HepG2 (cell line): ENCODE results near the gene TST. TPM values are rescaled to one million over a fixed set of nuclear protein-coding genes. Genes with fewer than 3 reads are reported as not detected.
A peak's percentile ranks its signal among the peaks of the same experiment; 100 is the strongest.

Source experiments
- CAMTA2 ChIP-seq: sonication (generic); formaldehyde crosslinking; IDR thresholded peaks from 2 replicates; pipeline ENCODE4 v1.4.0; 2020; ENCODE audit warnings: mild to moderate bottlenecking, missing genetic modification reagents, borderline replicate concordance
- ETV5 ChIP-seq: IDR thresholded peaks from 2 replicates; pipeline ENCODE4 v1.6.1; 2018; ENCODE audit warnings: missing biosample characterization, missing genetic modification reagents, inconsistent platforms, borderline replicate concordance
- HDAC2 ChIP-seq: sonication (generic); formaldehyde crosslinking; IDR thresholded peaks from 2 replicates; pipeline ENCODE4 v1.4.0; 2020; ENCODE audit warnings: missing genetic modification reagents
- JUN ChIP-seq: sonication (generic); formaldehyde crosslinking; IDR thresholded peaks from 2 replicates; pipeline ENCODE4 v1.4.0; 2020; ENCODE audit warnings: mild to moderate bottlenecking, missing genetic modification reagents
- MAZ ChIP-seq, 2 experiments: sonication (generic) in 1 of 2; formaldehyde crosslinking in 1 of 2; IDR thresholded peaks; 2 replicates each; pipeline versions ENCODE4 v1.5.0 to v1.6.1; 2012 to 2020; ENCODE audit warnings: low read depth in 2 of 2, mild to moderate bottlenecking in 2 of 2, borderline replicate concordance in 1 of 2, improper control_type of control experiment in 1 of 2, low read length in 1 of 2, missing genetic modification reagents in 1 of 2, moderate library complexity in 1 of 2
- MLX ChIP-seq: IDR thresholded peaks from 2 replicates; pipeline ENCODE4 v1.6.1; 2016
- ZNF225 ChIP-seq: sonication (generic); formaldehyde crosslinking; IDR thresholded peaks from 2 replicates; pipeline ENCODE4 v1.4.0; 2020; ENCODE audit warnings: mild to moderate bottlenecking, missing genetic modification reagents
- ZNF362 ChIP-seq: sonication (generic); formaldehyde crosslinking; IDR thresholded peaks from 2 replicates; pipeline ENCODE4 v1.4.0; 2020; ENCODE audit warnings: missing genetic modification reagents, mild to moderate bottlenecking, borderline replicate concordance
- ZNF580 ChIP-seq: IDR thresholded peaks from 2 replicates; pipeline ENCODE4 v1.6.1; 2016; ENCODE audit warnings: low read depth, borderline replicate concordance
- ZNF629 ChIP-seq: sonication (generic); formaldehyde crosslinking; conservative IDR thresholded peaks from 2 replicates; pipeline ENCODE4 v1.5.0; 2020; ENCODE audit warnings: missing genetic modification reagents
- ZSCAN9 ChIP-seq: IDR thresholded peaks from 2 replicates; pipeline ENCODE4 v1.6.1; 2016; ENCODE audit warnings: borderline replicate concordance
- polyA plus RNA-seq, 8 experiments: library from polyadenylated mRNA; depleted of rRNA in 3 of 8; stranded (reverse) in 7 of 8; unstranded in 1 of 8; fragments of >200 nt; fragmentation: Illumina TruSeq in 4 of 8; extraction: Trizol in 4 of 8; gene quantifications; 2 replicates each; pipeline versions ENCODE4 v1.2.1 to v1.2.3, GENCODE V29; 2011 to 2016; ENCODE audit warnings: low read depth in 4 of 8, missing spikeins in 1 of 8, mixed read lengths in 1 of 8; ENCODE audit not compliant: insufficient read depth in 1 of 8
- total RNA-seq, 5 experiments: library from RNA; depleted of rRNA; stranded (reverse); fragments of >200 nt; fragmentation: Illumina TruSeq; extraction: Trizol; gene quantifications; 2 replicates each; pipeline ENCODE4 v1.2.3, GENCODE V29; 2016; ENCODE audit warnings: low read depth in 1 of 5
- TF ChIP-seq, protein P1 (sequence below): IDR thresholded peaks from 2 replicates; pipeline ENCODE4 v1.6.1; 2016; ENCODE audit warnings: low read depth, missing genetic modification reagents, missing compliant biosample characterization
- TF ChIP-seq, protein P2 (sequence below): sonication (generic); formaldehyde crosslinking; IDR thresholded peaks from 2 replicates; pipeline ENCODE4 v1.4.0; 2020; ENCODE audit warnings: mild to moderate bottlenecking, missing genetic modification reagents, borderline replicate concordance
- TF ChIP-seq, protein P3 (sequence below), 2 experiments: fragments of 450-650 bp in 1 of 2; sonication (generic) in 1 of 2; formaldehyde crosslinking; IDR thresholded peaks; 2 replicates each; pipeline versions ENCODE4 v1.5.0 to v1.8.0; 2020 to 2022; ENCODE audit warnings: mild to moderate bottlenecking in 1 of 2, missing genetic modification reagents in 1 of 2

Gene TST
- total and polyA plus RNA-seq, 2 of the 13 experiments (the other 11 are each of a cell fraction or from before 2014, with no cell fraction given), result 44.6 to 63.6 TPM

DNA sequence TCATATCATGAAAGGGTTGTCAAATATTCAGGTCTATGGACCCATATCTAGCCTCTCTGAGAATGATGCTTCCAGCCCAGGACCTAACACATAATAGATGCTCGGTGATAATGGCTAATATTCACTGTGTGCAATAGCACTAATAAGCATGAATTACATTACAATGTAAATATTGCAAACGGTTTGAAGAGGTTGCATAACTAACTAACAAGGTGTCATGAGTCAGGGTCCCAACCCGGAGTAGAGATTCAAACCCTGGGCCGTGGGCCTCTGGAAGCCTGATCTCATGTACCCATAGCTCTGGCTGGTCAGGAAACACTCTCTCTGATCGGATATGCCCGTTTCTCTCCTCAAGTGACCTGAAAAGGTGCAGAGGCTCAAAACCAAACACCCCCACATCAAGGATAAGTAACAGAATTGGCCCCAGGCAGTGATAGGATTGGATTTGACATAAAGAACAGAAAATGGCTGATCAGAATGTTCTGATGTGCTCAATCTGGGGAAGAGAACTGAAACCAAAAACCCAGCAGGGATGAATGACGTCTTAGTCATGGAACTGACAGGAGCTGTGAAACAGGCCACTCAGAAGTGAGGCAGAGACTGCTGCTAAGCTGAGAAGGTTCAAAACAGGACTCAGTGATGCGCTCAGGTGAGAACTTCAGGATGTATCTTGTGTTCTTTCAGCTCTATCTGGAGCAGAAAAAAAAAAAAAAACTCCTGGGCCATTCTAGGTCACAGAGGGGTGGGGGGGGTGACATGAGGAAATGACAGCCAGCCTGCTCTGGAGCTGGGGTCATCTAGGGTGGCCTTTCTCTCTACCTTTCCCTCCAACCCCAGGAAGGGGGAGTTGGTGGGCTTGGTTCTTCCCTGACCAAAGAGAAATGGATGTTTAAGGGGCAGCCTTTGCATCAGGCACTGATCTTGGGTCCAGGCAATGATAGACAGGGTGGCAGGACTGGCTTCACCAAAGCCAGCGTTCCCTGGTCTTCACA, 25.7 kb upstream of the TST start (continued):
- TF ChIP-seq, protein P1, sequence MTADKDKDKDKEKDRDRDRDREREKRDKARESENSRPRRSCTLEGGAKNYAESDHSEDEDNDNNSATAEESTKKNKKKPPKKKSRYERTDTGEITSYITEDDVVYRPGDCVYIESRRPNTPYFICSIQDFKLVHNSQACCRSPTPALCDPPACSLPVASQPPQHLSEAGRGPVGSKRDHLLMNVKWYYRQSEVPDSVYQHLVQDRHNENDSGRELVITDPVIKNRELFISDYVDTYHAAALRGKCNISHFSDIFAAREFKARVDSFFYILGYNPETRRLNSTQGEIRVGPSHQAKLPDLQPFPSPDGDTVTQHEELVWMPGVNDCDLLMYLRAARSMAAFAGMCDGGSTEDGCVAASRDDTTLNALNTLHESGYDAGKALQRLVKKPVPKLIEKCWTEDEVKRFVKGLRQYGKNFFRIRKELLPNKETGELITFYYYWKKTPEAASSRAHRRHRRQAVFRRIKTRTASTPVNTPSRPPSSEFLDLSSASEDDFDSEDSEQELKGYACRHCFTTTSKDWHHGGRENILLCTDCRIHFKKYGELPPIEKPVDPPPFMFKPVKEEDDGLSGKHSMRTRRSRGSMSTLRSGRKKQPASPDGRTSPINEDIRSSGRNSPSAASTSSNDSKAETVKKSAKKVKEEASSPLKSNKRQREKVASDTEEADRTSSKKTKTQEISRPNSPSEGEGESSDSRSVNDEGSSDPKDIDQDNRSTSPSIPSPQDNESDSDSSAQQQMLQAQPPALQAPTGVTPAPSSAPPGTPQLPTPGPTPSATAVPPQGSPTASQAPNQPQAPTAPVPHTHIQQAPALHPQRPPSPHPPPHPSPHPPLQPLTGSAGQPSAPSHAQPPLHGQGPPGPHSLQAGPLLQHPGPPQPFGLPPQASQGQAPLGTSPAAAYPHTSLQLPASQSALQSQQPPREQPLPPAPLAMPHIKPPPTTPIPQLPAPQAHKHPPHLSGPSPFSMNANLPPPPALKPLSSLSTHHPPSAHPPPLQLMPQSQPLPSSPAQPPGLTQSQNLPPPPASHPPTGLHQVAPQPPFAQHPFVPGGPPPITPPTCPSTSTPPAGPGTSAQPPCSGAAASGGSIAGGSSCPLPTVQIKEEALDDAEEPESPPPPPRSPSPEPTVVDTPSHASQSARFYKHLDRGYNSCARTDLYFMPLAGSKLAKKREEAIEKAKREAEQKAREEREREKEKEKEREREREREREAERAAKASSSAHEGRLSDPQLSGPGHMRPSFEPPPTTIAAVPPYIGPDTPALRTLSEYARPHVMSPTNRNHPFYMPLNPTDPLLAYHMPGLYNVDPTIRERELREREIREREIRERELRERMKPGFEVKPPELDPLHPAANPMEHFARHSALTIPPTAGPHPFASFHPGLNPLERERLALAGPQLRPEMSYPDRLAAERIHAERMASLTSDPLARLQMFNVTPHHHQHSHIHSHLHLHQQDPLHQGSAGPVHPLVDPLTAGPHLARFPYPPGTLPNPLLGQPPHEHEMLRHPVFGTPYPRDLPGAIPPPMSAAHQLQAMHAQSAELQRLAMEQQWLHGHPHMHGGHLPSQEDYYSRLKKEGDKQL, result peak; percentile 35; the same call in 1 of the 2 replicates
- 0 out of 2 replicates have a peak, but pooled peaks have one; percentile 26 for TF ChIP-seq ZNF362 (CRISPR knock-in tag)
- TF ChIP-seq, protein P2, sequence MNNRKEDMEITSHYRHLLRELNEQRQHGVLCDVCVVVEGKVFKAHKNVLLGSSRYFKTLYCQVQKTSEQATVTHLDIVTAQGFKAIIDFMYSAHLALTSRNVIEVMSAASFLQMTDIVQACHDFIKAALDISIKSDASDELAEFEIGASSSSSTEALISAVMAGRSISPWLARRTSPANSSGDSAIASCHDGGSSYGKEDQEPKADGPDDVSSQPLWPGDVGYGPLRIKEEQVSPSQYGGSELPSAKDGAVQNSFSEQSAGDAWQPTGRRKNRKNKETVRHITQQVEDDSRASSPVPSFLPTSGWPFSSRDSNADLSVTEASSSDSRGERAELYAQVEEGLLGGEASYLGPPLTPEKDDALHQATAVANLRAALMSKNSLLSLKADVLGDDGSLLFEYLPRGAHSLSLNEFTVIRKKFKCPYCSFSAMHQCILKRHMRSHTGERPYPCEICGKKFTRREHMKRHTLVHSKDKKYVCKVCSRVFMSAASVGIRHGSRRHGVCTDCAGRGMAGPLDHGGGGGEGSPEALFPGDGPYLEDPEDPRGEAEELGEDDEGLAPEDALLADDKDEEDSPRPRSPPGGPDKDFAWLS (CRISPR knock-in tag), result no peak
- no peak for TF ChIP-seq MLX (CRISPR knock-in tag)
- peak; percentile 79 for TF ChIP-seq ZNF629 (CRISPR knock-in tag)
- TF ChIP-seq JUN (CRISPR knock-in tag), result no peak
- TF ChIP-seq MAZ (IDR thresholded peaks at IDR 0.05; ENCODE audit: borderline replicate concordance, low read depth, low read length), result no peak
- TF ChIP-seq MAZ (CRISPR knock-in tag; IDR thresholded peaks at IDR 0.05; ENCODE audit: low read depth), result peak; percentile 24; the same call in 1 of the 2 replicates
- no peak for TF ChIP-seq CAMTA2 (CRISPR knock-in tag)
- TF ChIP-seq ZNF580, result no peak
- no peak for TF ChIP-seq HDAC2 (CRISPR knock-in tag)
- TF ChIP-seq, protein P3, sequence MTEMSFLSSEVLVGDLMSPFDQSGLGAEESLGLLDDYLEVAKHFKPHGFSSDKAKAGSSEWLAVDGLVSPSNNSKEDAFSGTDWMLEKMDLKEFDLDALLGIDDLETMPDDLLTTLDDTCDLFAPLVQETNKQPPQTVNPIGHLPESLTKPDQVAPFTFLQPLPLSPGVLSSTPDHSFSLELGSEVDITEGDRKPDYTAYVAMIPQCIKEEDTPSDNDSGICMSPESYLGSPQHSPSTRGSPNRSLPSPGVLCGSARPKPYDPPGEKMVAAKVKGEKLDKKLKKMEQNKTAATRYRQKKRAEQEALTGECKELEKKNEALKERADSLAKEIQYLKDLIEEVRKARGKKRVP (CRISPR knock-in tag; IDR thresholded peaks at IDR 0.05), result peak in 1 of 2 experiments; percentile 78; a peak in 2 of 4 replicates
- TF ChIP-seq ETV5 (CRISPR knock-in tag), result no peak
- no peak for TF ChIP-seq ZNF225 (CRISPR knock-in tag)
- 0 out of 2 replicates have a peak, but pooled peaks have one; percentile 9 for TF ChIP-seq ZSCAN9 (CRISPR knock-in tag)
